SK-N-SH (cell line): ENCODE measurements around the gene TPM3.

Experiments used
- SIN3A ChIP-seq: IDR thresholded peaks from 2 replicates; pipeline ENCODE4 v1.6.1; 2012; ENCODE audit warnings: low read depth, mild to moderate bottlenecking, low read length, moderate library complexity, borderline replicate concordance
- TF ChIP-seq, protein P1 (sequence below): fragments of 200-600 bp; sonication (generic); IDR thresholded peaks from 2 replicates; pipeline ENCODE4 v1.6.1; 2017; ENCODE audit warnings: antibody characterized with exemption, mild to moderate bottlenecking, moderate library complexity
- TF ChIP-seq, protein P2 (sequence below): IDR thresholded peaks from 2 replicates; pipeline ENCODE4 v1.6.1; 2012; ENCODE audit warnings: mild to moderate bottlenecking, low read depth, low read length, moderate library complexity

DNA sequence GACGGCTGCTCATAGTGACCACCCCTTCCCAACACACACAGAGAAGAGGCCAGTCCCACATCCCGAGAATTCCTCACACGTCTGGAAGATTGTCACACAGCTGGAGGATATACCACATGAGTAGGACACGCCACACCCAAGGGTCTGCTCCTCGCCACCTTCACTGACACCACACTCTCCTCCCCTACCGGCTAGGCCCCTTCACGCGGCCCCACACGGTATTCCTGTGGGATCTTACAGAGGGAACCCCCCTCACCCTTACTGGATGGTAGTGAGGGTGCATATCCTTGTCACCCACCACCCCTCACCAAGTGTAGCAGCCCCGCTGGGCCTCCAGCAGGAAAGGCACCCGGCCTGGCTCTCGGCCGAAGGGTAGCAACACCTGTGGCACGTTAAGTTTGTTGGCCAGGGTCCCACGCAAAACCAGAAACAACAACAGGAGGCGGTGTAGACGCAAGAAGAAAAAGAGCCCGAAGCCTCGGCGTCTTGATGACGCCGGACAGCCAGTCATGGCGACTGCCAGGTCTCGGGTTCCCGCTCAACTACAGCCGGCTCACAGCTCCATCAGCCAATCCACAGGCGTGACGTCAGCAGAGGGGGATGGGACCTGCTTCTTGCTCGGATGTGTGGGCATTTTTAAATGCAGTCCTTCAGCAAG is 37.2 kb downstream of the TPM3 start, which contains the start of gene NUP210L:
- TF ChIP-seq SIN3A, result no peak; the same call in 1 of the 2 replicates
- TF ChIP-seq, protein P1, sequence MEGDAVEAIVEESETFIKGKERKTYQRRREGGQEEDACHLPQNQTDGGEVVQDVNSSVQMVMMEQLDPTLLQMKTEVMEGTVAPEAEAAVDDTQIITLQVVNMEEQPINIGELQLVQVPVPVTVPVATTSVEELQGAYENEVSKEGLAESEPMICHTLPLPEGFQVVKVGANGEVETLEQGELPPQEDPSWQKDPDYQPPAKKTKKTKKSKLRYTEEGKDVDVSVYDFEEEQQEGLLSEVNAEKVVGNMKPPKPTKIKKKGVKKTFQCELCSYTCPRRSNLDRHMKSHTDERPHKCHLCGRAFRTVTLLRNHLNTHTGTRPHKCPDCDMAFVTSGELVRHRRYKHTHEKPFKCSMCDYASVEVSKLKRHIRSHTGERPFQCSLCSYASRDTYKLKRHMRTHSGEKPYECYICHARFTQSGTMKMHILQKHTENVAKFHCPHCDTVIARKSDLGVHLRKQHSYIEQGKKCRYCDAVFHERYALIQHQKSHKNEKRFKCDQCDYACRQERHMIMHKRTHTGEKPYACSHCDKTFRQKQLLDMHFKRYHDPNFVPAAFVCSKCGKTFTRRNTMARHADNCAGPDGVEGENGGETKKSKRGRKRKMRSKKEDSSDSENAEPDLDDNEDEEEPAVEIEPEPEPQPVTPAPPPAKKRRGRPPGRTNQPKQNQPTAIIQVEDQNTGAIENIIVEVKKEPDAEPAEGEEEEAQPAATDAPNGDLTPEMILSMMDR, result no peak
- TF ChIP-seq, protein P2, sequence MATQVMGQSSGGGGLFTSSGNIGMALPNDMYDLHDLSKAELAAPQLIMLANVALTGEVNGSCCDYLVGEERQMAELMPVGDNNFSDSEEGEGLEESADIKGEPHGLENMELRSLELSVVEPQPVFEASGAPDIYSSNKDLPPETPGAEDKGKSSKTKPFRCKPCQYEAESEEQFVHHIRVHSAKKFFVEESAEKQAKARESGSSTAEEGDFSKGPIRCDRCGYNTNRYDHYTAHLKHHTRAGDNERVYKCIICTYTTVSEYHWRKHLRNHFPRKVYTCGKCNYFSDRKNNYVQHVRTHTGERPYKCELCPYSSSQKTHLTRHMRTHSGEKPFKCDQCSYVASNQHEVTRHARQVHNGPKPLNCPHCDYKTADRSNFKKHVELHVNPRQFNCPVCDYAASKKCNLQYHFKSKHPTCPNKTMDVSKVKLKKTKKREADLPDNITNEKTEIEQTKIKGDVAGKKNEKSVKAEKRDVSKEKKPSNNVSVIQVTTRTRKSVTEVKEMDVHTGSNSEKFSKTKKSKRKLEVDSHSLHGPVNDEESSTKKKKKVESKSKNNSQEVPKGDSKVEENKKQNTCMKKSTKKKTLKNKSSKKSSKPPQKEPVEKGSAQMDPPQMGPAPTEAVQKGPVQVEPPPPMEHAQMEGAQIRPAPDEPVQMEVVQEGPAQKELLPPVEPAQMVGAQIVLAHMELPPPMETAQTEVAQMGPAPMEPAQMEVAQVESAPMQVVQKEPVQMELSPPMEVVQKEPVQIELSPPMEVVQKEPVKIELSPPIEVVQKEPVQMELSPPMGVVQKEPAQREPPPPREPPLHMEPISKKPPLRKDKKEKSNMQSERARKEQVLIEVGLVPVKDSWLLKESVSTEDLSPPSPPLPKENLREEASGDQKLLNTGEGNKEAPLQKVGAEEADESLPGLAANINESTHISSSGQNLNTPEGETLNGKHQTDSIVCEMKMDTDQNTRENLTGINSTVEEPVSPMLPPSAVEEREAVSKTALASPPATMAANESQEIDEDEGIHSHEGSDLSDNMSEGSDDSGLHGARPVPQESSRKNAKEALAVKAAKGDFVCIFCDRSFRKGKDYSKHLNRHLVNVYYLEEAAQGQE, result no peak
